ENCODE data around the gene PBXIP1. TPM values are rescaled to one million over a fixed set of nuclear protein-coding genes. Genes with fewer than 3 reads are reported as not detected.
A peak's percentile ranks its signal among the peaks of the same experiment; 100 is the strongest.
"Not testable (repeated sequence)": the region's sequence is repeated elsewhere in the genome, so short reads cannot be mapped to it uniquely, and the experiment has no call there.

The PBXIP1 gene
- polyA plus RNA-seq, 1 donor = 164 TPM

- peak; percentile 85 for DNase-seq (ENCODE audit: low read depth)
Measured at GRCh38 chr1:154937085-154937987, 18.6 kb downstream of the PBXIP1 start.

- peak; percentile 86 for DNase-seq (ENCODE audit: low read depth)
Measured at GRCh38 chr1:154936555-154937084, 19.3 kb downstream of the PBXIP1 start, which contains the start of gene PMVK. Gene PMVK, minus strand, starts transcription at chr1:154936719. Its CDS starts 34 bp downstream, at chr1:154936685.

GRCh38 chr1:154935749-154936554 is 19.9 kb downstream of the PBXIP1 start:
- no peak for DNase-seq (ENCODE audit: low read depth)

GRCh38 chr1:154934358-154934948 is 21.4 kb downstream of the PBXIP1 start:
- DNase-seq (ENCODE audit: low read depth) = no peak

- no peak for DNase-seq (ENCODE audit: low read depth)
Measured at GRCh38 chr1:154931940-154932487, 23.9 kb downstream of the PBXIP1 start.

- no peak for DNase-seq (ENCODE audit: low read depth)
Measured at GRCh38 chr1:154926201-154926600, 29.7 kb downstream of the PBXIP1 start.

- DNase-seq (ENCODE audit: low read depth) = no peak
Measured at GRCh38 chr1:154925335-154926170, 30.3 kb downstream of the PBXIP1 start.

GRCh38 chr1:154923695-154924094 is 32.2 kb downstream of the PBXIP1 start:
- no peak for DNase-seq (ENCODE audit: low read depth)

GRCh38 chr1:154913273-154913672 is 42.6 kb downstream of the PBXIP1 start:
- no peak for DNase-seq (ENCODE audit: low read depth)

- no peak for DNase-seq (ENCODE audit: low read depth)
Measured at GRCh38 chr1:154912755-154913154, 43.1 kb downstream of the PBXIP1 start.

- DNase-seq (ENCODE audit: low read depth) = no peak
Measured at GRCh38 chr1:154911691-154912550, 44.0 kb downstream of the PBXIP1 start.

- no peak for DNase-seq (ENCODE audit: low read depth)
Measured at GRCh38 chr1:154910851-154911250, 45.0 kb downstream of the PBXIP1 start.

GRCh38 chr1:154908937-154909336 is 47.0 kb downstream of the PBXIP1 start:
- no peak for DNase-seq (ENCODE audit: low read depth)

- not testable (repeated sequence) for DNase-seq (ENCODE audit: low read depth)
Measured at GRCh38 chr1:154908129-154908528, 47.8 kb downstream of the PBXIP1 start.

GRCh38 chr1:154906621-154907081 is 49.2 kb downstream of the PBXIP1 start:
- DNase-seq (ENCODE audit: low read depth) = no peak

GRCh38 chr1:154902938-154903566 is 52.8 kb downstream of the PBXIP1 start:
- no peak for DNase-seq (ENCODE audit: low read depth)

- no peak for DNase-seq (ENCODE audit: low read depth)
Measured at GRCh38 chr1:154901591-154901990, 54.3 kb downstream of the PBXIP1 start.

- no peak for DNase-seq (ENCODE audit: low read depth)
Measured at GRCh38 chr1:154899041-154899440, 56.9 kb downstream of the PBXIP1 start.

- DNase-seq (ENCODE audit: low read depth) = no peak
Measured at GRCh38 chr1:154896771-154897286, 59.1 kb downstream of the PBXIP1 start.
